GM21576 (cell line): ENCODE results near the gene NR6A1.

ENCODE experiments used
- ATAC-seq: cut with Tn5 transposase; IDR thresholded peaks from one replicate; pipeline ENCODE4 v1.9.1; 2021; ENCODE audit warnings: mild to moderate bottlenecking, moderate library complexity; ENCODE audit not compliant: unreplicated experiment

NR6A1 gene

GRCh38 chr9:124590889-124591641 lies 180.0 kb downstream of the NR6A1 start:
- ATAC-seq: no peak

GRCh38 chr9:124584631-124585030 lies 186.5 kb downstream of the NR6A1 start:
- ATAC-seq: no peak

GRCh38 chr9:124583134-124583533 lies 188.0 kb downstream of the NR6A1 start:
- no peak for ATAC-seq

- ATAC-seq: no peak
Measured at GRCh38 chr9:124580186-124580585, 190.9 kb downstream of the NR6A1 start.

GRCh38 chr9:124576751-124577150 lies 194.4 kb downstream of the NR6A1 start:
- no peak for ATAC-seq

GRCh38 chr9:124574534-124575375 lies 196.4 kb downstream of the NR6A1 start:
- ATAC-seq: no peak

GRCh38 chr9:124570942-124571666 lies 200.0 kb downstream of the NR6A1 start:
- no peak for ATAC-seq

GRCh38 chr9:124569942-124570341 lies 201.2 kb downstream of the NR6A1 start:
- no peak for ATAC-seq

- ATAC-seq: no peak
Measured at GRCh38 chr9:124567362-124567761, 203.7 kb downstream of the NR6A1 start.

- no peak for ATAC-seq
Measured at GRCh38 chr9:124562328-124562727, 208.8 kb downstream of the NR6A1 start.

GRCh38 chr9:124559871-124560270 lies 211.2 kb downstream of the NR6A1 start:
- no peak for ATAC-seq

GRCh38 chr9:124558777-124559470 lies 212.2 kb downstream of the NR6A1 start:
- no peak for ATAC-seq

- no peak for ATAC-seq
Measured at GRCh38 chr9:124557895-124558294, 213.2 kb downstream of the NR6A1 start.

GRCh38 chr9:124555043-124555442 lies 216.1 kb downstream of the NR6A1 start:
- no peak for ATAC-seq

- no peak for ATAC-seq
Measured at GRCh38 chr9:124553738-124554137, 217.4 kb downstream of the NR6A1 start.

- no peak for ATAC-seq
Measured at GRCh38 chr9:124552273-124552605, 218.9 kb downstream of the NR6A1 start.

- no peak for ATAC-seq
Measured at GRCh38 chr9:124551472-124552272, 219.4 kb downstream of the NR6A1 start.

GRCh38 chr9:124550072-124550471 lies 221.0 kb downstream of the NR6A1 start:
- ATAC-seq: no peak

- no peak for ATAC-seq
Measured at GRCh38 chr9:124549016-124549415, 222.1 kb downstream of the NR6A1 start.

- no peak for ATAC-seq
Measured at GRCh38 chr9:124544535-124544934, 226.6 kb downstream of the NR6A1 start.
